ENCODE measurements around the gene PRDM15.

The PRDM15 gene

DNA sequence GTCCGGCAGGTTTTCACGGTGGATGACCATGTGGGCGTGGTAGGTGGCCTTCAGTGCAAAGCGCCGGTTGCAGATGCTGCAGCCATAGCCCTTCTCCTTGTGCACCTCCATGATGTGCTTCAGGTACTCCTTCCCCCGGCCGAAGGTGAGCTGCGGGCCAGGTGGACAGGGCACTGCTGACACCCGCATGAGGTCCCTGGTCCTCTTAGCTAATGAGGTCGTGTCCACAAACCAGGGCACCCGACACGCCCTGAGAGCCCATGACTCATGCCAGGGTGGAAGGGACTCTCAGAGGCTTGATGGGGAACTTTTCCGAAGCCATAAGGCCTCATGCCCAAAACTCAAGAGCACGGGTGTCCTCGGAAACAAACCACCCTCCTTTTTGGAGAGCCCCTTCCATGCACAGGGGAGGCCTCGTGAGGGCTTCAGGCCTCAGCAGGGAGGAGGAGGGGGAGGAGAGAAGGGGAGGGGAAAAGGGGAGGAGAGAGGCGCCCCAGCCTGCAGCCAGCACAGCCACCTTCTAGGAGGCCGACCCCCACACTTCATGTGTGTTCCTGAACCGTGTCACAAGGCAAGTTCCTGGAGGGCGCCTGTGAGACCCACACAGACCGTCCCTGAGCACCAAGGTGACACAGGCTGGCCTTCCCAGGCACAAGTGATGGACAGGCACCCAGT is 57.9 kb downstream of the PRDM15 start:
- DNase-seq = no peak

DNA sequence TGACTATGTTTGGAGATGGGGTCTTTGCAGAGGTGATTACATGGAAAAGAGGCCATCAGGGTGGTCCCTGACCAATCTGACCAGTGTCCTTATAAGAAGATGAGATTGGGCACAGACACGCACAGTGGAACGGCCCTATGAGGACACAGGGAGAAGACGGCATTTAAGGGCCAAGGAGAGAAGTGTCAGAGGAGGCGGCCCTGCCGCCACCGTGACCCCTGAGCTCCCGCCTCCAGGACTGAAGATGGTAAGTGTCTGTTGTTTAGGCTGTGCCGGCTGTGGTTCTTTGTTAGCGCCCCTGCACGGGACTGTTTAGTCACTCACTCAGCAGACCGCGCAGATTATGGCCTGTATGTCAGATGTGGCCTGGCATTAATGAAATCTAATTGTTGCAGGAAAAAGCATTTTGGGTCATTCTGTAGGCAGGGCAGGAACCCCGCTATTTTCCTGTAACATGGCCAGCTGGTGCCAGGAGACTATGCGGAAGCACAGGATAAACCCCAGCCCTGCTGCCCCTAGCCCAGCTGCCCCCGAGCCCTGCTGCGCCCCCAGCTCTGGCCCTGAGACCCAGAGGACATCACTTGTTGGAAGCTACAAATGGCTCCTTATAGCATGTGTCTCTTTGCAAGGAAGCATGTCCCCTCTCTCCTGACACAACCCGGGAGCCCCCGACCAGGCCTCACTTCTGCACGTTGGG is 58.6 kb downstream of the PRDM15 start:
- DNase-seq = no peak

DNA sequence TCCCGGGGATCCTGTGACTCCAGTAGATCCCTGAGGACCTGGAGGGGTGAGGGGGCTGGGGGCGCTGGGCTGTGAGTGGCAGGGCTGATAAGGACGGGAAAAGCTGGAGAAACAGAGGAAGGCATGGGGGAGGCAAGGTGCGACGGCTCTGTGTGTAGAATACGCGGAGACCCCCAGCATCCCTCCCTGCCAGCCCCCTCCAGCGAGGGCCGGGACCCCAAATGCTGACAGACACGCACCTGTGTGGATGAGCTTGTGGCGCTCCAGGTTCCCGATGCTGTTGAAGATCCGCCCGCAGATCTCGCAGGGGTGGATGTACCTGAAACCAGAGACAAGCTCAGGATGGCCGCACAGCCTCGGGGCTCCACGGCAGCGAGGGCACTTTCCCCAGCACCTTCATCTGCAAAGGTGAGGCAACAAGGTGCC is 59.3 kb downstream of the PRDM15 start:
- DNase-seq = no peak

DNA sequence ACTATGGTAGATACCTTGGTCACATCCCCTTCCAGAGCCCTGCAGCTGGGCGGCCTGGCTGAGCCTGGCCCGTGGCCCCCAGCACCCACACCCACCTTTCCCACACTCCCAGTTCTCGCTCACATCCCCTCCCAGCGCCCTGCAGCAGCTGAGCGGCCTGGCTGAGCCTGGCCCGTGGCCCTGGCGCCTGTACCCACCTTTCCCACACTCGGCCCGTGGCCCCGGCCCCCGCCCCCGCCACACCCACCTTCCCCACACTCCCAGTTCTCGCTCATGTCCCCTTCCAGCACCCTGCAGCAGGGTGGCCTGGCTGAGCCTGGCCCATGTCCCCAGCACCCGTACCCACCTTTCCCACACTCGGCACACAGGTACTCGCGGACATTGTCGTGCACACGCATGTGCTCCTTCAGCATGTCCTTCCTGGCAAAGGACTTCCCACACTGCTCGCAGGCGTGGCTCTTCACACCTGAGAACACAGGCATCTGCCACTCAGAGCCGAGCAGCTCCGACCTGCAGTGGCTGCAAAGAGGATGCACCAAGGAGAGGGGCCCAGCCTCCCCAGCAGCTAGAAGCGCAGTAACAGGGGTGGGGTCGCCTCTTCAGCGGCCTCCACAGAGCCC is 59.8 kb downstream of the PRDM15 start:
- no peak for DNase-seq

DNA sequence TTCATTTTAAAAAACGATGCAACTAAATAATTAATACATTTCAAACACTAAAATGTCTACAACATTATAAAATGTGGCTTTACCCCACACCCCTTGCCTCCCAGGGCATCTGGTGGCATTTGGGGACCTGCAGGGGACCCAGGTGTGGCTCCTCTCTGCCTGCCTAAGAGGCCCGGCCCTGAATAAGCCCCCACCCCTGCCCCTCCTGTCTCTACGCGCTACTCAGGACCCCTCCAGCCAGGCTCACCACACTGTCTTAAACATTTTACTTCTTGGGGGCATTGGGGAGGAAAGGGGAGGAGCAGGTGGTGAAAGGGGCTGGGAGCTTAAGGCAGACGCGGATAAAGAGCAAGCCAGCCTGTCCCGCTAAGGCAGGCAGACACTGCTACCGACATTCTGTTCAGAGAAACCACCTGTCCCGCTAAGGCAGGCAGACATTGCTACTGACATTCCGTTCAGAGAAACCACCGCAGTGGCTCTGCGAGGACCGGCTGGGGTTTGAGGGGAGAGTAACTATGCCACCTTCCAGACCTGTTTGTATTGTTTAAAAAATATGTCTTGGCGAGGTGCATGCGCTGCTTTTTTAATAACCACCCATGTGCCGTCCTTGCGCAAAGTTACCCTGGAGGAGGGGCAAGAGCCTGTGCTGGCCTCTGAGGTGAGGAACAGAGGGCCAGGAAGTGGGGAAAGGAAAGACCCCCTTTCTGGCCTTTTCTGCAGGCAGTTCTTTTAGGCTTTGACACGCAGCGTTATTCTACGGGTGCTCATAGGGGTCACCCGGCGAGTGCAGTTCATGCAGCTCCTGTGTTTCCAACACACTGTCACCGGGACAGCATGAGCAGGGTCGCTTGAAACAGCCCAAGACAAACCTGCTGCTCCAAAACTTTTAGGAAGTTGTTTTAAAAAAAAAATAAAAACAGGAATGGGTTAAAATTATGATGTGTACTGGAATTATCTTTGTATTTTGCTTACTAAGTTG is 61.0 kb downstream of the PRDM15 start:
- no peak for DNase-seq

DNA sequence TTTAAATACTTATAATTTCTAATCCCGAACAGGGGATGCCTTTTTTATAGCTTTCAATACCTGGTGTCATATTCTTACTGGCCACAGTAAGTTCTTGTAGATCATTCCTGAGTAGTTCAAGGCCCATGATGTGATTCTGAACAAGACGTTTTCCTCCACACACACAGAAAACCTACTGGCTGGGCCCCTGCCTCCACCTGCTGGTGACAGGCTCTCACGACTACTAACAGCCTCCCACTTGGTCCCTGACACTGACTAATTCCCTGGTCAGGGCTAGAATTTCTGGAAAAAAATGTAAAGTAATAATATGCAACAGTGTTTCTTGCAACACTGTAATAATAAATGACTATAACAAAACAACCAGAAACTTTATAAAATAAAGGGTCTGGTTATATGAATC is 61.9 kb downstream of the PRDM15 start:
- DNase-seq = no peak

DNA sequence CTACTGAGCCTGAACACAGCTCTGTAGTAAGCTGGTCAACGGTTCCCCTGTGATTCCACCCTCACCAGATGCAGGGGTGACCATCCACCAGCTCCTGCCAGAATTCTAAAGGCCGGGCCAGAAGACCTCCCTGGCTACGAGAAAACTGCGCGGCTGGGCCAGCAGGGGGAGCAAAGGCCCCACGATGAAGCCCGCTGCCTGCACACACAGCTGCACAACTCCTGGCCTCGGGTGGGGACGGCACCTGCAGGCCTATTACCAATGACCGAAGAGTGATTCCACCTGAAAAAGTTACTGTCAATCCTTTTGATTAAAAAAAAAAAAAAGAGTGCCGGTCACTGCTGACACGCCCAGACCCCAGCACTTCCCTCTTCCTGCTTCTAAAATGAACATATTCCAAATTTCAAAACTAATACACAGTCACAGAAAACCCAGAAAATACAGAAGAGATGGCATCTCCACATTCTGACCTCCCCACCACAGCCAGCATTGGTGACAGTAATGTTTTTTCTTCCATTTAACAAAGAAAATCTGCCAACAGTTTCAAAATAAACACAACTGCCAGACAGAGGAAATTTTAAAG is 62.5 kb downstream of the PRDM15 start:
- DNase-seq = peak; percentile 55

DNA sequence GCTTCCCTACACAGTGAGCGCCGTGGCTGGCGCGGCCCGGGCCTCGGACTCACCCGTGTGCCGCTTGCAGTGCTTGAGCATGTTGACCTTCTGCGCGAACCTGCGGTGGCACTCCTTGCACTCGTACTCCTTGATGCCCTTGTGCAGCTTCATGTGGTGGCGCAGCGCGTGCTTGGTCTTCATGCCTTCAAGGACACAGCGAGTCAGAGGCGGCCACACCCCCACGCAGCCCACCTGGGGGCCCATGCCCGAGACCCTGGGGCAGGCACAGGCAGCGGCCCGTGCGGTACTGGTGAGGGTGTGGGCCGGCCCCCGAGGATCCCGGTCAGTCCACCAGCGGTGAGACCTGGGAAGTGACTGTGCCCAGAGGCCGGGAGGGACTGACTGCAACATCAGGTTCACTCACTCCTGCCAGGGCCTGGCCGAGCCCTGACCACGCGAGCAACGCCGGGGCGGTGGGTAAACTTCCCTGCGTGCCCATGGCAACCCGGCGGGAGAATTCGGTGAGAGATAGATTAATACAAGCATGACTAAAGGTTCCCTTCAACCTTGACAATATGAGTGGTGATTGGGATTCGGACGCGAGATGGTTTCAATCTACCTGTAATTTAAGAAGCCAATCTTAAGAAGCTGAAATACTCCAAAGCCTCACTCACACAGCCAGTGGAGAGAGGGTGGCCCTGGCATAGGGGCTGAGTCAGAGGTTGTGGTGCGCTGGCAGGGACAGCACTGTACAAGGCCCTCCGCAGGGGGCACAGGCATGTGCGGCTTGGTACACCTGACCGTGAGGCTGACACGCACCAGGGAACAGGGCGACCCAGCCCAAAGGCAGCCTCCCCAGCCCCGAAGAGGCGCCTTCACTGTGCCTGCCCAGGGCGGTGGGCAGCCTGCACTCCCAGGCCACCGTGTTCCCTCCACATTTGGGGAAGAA is 63.2 kb downstream of the PRDM15 start:
- DNase-seq = no peak

DNA sequence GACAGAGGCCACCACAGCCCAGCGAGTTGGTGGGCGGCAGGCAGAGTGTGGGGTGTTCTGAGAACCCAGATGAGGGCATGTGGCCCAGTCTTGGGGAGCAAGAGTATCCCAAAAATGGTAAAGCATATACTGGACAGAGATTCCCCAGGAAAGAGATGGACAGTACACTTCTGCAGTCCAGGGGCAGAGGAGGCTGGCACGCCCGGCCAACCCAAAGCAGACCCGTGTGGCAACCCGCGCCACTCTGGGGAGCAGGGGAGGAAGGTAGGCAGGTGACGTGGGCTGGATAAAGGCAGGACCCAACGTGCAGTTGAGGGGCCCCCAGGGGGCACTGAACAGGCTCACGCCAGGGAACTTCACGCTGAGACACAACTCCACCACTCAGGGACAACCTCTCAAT is 65.9 kb downstream of the PRDM15 start:
- DNase-seq = no peak

DNA sequence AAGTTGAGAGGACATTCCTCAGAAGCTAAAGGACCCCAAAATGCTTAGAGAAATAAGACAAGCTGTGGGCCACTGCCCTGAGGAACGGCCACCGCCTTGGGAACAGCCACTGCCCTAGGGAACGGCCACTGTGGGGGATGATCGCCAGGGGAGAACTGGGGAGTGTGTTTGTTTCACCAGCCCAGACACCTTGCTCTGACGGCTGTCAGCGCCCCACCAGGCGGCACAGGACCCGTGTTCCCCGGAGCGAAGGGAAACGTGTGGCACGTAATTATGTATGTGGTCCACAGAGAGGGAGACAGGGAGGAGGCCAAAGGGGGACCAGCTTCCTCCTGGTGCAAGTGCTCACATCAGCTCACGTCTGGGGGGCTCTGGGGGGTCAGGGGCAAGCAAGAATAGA is 66.5 kb downstream of the PRDM15 start:
- no peak for DNase-seq

DNA sequence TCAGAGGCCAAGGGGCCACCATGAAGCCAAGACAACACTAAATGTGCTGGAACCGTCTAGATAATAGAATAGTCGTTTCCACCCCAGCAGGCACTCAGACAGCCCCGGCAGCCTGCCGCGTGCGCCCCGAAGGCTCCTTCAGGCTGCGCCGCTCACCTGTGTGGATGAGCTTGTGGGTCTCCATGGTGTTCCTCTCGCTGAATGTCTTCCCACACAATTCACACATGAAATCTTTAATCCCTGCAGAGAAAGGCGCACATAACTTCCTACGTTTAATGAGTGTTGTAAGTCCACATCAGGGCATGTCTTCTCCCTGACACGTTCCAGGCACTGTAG is 68.6 kb downstream of the PRDM15 start:
- DNase-seq = no peak

DNA sequence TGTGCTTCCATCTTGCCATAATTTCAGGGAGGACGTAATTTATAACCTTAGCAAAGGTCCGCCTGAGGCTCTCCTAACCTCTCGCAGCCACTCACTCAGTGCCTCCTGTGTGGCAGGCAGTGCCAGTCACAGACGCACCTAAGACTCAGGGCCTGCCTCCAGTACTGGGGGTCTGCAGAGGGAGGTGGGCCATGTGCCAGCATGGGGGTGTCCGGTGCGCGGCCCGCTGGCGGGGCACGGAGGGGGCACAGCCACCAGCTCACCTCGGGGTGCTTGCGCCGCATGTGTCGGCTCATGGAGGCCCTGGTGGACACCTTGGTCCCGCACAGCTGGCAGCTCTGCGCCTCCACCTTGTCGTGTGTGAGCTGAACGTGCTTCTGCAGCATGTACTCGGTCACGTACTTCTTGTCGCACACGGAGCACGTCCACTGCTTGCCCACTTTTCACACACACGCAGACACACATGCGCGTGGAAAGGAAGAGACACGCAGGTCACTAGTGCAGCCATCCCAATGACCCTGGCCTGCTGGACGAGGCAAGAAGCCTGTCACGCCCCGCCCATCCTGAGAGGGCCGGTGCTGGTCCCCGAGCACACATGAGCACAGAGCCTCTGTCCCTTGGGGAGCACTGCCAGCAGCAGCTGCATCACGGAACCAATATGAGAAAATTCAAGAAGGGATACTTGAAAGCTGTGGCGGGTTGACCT is 69.1 kb downstream of the PRDM15 start:
- DNase-seq = no peak

DNA sequence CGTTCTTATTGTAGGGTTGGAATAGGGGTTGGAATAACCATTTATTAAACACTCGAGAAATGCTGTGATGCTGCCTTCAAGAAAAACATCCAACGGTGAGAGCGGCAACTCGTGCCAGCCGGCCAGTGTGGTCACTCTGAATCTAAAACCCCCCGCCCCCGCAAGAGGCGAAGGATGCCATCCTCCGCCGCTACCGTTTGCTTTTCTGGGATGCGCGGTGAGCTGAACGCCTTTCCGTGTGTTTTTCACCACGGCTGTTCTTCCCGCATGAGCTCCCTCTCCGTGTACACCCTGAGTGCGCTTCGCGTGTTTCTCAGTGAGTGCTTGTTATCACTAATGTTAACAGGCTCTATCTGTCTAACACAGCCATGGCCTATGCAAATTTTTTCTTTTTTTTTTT is 70.3 kb downstream of the PRDM15 start:
- DNase-seq = no peak

DNA sequence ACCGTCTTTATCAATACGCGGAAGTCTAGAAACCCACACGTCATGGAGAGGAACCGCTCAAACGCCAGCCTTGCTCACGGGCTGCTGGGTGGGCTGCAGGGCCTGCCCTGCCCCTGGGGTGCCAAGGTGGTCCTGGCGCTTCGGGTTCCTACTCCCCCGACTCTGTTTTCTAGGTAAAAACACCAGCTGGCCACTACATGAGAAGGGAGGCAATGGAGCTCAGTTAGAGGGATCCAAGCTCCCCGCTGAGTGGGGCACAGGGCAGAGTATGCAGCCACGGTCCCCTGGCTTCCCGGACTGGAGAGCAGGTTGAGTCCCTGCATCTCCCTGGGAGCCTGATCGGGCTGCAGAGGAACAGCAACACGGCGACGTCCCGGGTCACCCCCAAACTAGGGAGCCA is 71.0 kb downstream of the PRDM15 start:
- no peak for DNase-seq

DNA sequence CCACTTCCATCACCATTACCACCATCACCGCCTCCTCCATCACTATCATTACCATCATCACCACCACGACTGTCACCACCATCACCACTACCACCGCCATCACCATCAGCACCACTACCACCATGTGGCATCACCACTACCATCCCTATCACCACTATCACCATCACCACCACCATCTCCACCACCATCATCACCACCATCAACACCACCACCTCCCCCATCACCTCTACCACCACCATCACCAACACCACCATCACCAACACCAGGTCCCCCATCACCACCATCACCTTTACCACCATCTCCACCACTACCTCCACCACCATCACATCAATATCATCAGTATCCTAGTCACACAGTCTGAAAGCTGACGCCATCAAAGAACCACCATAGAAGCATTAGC is 72.4 kb downstream of the PRDM15 start:
- no peak for DNase-seq

DNA sequence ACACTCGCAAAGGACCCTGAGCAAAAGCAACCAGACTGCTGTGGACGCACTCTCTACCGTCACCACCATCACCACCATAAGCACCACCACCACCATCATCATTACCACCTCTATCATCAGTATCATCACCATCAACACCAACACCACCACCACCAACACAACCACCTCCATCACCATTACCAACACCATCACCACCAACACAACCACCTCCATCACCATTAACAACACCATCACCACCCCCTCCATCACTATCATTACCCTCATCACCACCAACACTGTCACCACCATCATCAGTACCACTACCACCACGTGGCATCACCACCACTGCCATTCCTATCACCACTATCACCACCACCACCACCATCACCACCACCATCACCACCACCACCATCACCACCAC is 73.5 kb downstream of the PRDM15 start:
- DNase-seq = no peak

DNA sequence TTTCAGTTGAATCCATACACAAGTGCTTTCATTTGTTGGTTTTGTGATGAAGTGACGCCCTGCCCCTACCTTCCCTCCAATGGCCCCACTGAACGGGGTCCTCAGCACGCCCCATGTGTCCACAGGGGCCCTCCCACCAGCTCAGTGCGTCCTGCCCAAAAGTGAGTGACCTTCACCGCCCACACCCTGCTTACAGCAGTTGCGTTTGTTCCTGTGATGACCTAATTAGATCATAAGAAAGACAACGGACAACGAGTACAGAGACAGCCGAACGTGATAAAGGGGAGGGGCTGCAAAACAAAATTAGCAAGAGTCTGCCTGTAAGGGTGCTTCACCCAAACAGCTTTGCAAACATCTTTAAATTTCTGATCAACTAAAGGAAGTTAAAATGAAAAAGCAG is 74.1 kb downstream of the PRDM15 start:
- no peak for DNase-seq

DNA sequence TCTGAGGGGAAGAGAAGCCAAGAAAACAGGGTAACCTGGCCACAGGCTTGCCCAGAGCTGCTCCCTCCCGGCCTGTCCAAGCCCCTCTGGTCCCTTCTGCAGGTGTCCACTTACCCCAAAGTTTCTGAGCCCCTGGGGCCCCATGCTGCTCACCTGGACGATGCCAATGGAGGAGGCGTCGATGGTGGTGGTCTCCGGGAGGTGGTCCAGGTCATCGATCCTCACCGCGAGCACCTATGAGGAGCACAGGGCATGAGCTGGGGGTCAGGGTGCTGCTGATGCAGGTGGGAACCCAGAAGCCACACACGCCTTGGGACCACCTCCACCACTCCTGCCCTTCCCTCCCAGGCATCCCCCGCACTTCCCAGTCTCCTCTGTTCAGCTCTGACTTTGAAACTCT is 74.8 kb downstream of the PRDM15 start:
- DNase-seq = no peak

DNA sequence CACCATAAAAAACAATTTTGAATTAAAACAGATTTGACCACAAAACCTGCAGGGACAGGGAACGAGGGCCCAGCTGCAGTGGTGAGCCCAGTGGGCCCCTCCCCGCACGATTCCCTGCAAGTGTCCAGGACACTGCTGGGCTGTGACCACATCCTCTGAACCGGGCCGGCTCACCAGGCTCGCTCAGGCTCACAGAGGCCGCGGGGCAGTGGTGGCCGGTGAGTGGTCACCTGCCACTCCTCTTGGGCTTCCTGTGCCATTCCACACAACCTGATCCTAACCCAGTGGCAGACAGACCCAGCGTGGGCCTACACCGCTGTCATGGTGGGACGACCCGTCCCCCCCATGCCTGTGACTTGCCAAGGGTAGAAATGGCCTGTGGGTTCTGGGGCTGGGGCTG is 75.8 kb downstream of the PRDM15 start:
- no peak for DNase-seq

DNA sequence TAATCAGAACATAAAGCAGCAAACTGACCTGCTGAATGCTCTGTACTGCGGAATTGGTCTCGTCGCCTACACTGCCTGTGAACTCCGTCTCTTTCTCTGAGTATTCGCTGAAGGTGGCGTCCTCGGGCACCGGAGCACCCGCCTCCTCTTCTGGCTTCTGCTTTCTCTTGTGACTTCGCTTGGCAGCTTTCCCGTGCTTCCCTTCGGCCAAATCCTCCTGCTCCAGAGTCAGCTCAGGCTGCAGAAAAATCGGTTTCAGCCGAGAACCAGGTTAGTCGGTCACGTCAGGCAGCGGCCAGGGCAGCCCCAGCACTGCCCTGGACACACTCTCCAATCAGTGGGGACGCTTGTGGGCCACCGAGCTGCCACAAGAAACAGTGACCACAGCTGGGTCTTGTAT is 76.5 kb downstream of the PRDM15 start:
- no peak for DNase-seq

DNA sequence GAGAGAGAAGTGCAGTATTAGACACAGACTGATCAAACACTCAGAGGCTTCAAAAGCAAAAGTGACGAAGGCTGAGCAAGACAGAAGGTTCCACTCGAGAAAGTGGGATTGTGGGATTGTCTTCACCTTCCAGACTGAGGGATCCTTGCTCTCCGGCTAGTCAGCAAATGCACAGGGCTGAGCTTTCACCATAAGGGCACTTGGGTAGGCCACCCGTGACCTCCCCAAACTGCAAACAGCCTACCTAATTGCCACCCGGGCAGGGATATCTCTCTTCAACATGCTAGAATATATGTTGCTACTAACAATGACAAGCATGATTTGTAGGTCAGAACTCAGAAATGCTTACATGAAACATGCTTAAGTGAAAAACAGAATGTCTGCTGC is 77.0 kb downstream of the PRDM15 start:
- DNase-seq = no peak

All from CD4-positive, alpha-beta T cell treated with Interferon gamma for 1 hour (primary cell).